GM12875 (cell line): ENCODE results near the gene CLEC4F.

Source experiments
- H3K4me3 ChIP-seq: one replicate; pipeline ENCODE4 v1.5.1; 2011; ENCODE audit warnings: low read depth, low read length, control low read depth
- CTCF ChIP-seq: IDR thresholded peaks from 2 replicates; pipeline ENCODE4 v1.5.1; 2011; ENCODE audit warnings: low read depth, mild to moderate bottlenecking, control low read depth, inconsistent platforms, low read length, moderate library complexity, borderline replicate concordance; ENCODE audit not compliant: insufficient read depth

Gene CLEC4F

DNA sequence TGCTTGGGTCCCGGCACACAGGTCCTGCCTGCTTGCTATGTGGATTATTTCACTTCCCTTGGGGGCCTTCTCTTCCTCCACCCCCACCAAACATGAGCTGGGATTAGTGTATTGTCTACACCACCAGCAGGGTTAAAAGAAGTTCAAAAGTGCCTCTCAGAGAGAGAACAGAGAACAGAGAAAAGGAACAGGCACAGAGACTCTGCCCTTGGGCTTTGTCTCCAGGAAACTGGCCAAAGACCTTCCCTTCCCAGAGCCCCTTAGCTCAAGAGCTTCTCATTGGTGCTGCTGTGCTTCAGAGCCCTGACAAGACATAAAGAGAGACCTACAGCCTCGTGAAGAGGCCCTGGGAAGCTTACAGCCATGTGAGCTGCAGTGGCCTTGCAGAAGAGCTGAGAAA lies 22.9 kb downstream of the CLEC4F start:
- TF ChIP-seq CTCF: no peak
- H3K4me3 ChIP-seq: no peak overlapping the region

GRCh38 chr2:70796262-70796661 lies 24.1 kb downstream of the CLEC4F start:
- H3K4me3 ChIP-seq: no peak overlapping the region
- no peak for TF ChIP-seq CTCF

GRCh38 chr2:70795164-70795995 lies 25.0 kb downstream of the CLEC4F start:
- no peak overlapping the region for H3K4me3 ChIP-seq
- TF ChIP-seq CTCF: no peak

DNA sequence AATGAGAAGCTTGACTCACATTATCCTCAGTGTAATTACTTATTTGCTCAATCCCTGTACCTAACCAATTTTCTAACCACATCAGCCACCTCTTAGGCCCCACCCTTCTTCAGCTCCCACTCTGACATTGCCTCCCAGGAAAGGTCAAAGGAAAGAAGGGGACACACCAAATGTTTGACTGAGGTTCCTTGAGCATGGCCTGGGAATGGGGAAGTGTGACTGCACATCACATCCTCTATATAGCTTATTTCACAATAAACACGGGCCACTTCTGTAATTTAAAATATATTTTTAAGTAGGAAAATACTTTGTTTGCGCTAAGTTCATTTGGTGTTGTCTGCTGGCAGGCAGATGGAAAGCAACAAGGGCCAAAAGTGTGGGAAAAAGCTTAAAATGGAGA lies 26.9 kb downstream of the CLEC4F start:
- TF ChIP-seq CTCF: no peak
- H3K4me3 ChIP-seq: no peak overlapping the region

GRCh38 chr2:70790136-70790828 lies 30.1 kb downstream of the CLEC4F start, which contains the start of gene FIGLA:
Gene FIGLA, minus strand, starts transcription at chr2:70790643. Its CDS starts 5 bp downstream, at chr2:70790638.
- no peak within 1 kb of the TSS for H3K4me3 ChIP-seq
- TF ChIP-seq CTCF: no peak

- no peak overlapping the region for H3K4me3 ChIP-seq
- peak; percentile 64; the same call in 1 of the 2 replicates for TF ChIP-seq CTCF
Observed at GRCh38 chr2:70789304-70790135, 30.9 kb downstream of the CLEC4F start.
